Activated T-cell treated with anti-CD3 and anti-CD28 coated beads, Interleukin-2, amount 50 U/mL, for 24 hours (primary cell): ENCODE measurements around the gene LGI1.
"Not testable (repeated sequence)": the region's sequence is repeated elsewhere in the genome, so short reads cannot be mapped to it uniquely, and the experiment has no call there.

Source experiments
- DNase-seq: peaks from one replicate; pipeline ENCODE4 v3.0.0-alpha.2; 2020
- H3K27ac Mint-ChIP-seq: 2 replicates; pipeline ENCODE4 v1.8.0; 2020; ENCODE audit warnings: mild to moderate bottlenecking, mixed read lengths
- H3K27me3 Mint-ChIP-seq: 2 replicates; pipeline ENCODE4 v1.8.0; 2020; ENCODE audit warnings: mixed read lengths
- H3K36me3 Mint-ChIP-seq: 2 replicates; pipeline ENCODE4 v1.8.0; 2020; ENCODE audit warnings: low read depth, mixed read lengths
- H3K4me1 Mint-ChIP-seq: 2 replicates; pipeline ENCODE4 v1.8.0; 2020; ENCODE audit warnings: low read depth, mixed read lengths
- H3K4me3 Mint-ChIP-seq: 2 replicates; pipeline ENCODE4 v1.8.0; 2020; ENCODE audit warnings: mild to moderate bottlenecking, moderate library complexity, mixed read lengths
- H3K9me3 Mint-ChIP-seq: 2 replicates; pipeline ENCODE4 v1.8.0; 2020; ENCODE audit warnings: mixed read lengths

Gene LGI1

GRCh38 chr10:93807371-93807770 lies 49.6 kb downstream of the LGI1 start:
- Mint-ChIP-seq H3K4me3 (no peak overlapping the region), H3K4me1 (no peaks in the 10 kb centered on the region), H3K27me3 (peaks cover 35% of the 10 kb centered on the region), H3K9me3 (no peaks in the 10 kb centered on the region), H3K27ac (no peak overlapping the region), H3K36me3 (no peaks in the 10 kb centered on the region)
- DNase-seq = no peak

- DNase-seq = no peak
- Mint-ChIP-seq H3K27me3 (peaks cover 49% of the 10 kb centered on the region), H3K4me1 (peaks cover 7% of the 10 kb centered on the region), H3K9me3 (no peaks in the 10 kb centered on the region), H3K4me3 (no peak overlapping the region), H3K36me3 (no peaks in the 10 kb centered on the region), H3K27ac (no peak overlapping the region)
Measured at GRCh38 chr10:93812659-93813338, 55.1 kb downstream of the LGI1 start.

DNA sequence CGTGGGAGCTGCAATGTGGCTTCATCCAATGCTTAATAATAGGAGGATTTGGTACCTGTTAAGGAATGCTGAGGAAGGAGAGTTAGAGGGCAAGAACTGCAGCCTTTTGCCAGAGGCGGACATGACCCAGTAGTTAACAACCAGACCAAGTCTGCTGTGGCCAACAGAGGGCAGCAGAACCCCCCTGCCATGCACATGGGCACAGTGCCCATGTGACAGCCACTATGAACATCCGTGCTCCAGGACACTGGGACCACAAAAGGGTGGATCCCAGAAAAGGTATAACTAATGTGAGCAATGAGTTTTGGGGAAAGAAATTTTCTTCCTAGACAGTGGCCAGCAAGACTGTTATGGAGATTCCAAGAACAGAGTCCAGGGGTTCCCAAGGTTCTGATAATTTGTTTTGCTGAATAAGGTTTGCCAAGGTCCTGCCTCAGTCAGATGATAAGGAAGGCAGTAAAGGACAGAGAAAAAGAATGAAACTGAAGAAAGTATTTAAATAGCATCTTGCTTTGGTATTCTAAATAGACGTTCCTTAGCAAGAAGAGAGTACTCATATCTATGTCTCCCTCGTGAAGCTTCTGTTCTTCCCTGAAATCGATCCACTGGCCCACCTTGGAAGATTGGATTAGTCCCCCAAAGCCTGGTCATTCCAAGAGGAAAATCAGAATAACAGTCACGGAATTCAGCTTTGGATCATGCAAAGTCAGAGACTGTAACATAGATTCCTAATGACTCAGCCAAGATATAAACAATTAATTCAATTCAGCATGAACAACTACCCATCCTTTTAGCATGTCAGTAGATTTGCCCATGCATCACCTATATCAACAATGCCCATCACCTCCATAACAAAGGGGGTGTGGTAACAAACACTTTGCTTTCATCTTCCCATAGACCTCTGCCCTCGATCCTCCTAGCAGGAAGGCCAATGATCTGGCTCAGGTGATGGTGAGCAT lies 56.0 kb downstream of the LGI1 start:
- peaks cover 7% of the 10 kb centered on the region for H3K4me1 Mint-ChIP-seq
- no peak overlapping the region for H3K27ac Mint-ChIP-seq
- no peaks in the 10 kb centered on the region for H3K36me3 Mint-ChIP-seq
- no peaks in the 10 kb centered on the region for H3K9me3 Mint-ChIP-seq
- no peak overlapping the region for H3K4me3 Mint-ChIP-seq
- peaks cover 48% of the 10 kb centered on the region for H3K27me3 Mint-ChIP-seq
- peak; percentile 60 for DNase-seq

- DNase-seq = no peak
- no peaks in the 10 kb centered on the region for H3K9me3 Mint-ChIP-seq
- H3K4me1 Mint-ChIP-seq = peaks cover 7% of the 10 kb centered on the region
- peaks cover 58% of the 10 kb centered on the region for H3K27me3 Mint-ChIP-seq
- H3K4me3 Mint-ChIP-seq = no peak overlapping the region
- H3K36me3 Mint-ChIP-seq = no peaks in the 10 kb centered on the region
- no peak overlapping the region for H3K27ac Mint-ChIP-seq
Measured at GRCh38 chr10:93815304-93816096, 57.8 kb downstream of the LGI1 start.

DNA sequence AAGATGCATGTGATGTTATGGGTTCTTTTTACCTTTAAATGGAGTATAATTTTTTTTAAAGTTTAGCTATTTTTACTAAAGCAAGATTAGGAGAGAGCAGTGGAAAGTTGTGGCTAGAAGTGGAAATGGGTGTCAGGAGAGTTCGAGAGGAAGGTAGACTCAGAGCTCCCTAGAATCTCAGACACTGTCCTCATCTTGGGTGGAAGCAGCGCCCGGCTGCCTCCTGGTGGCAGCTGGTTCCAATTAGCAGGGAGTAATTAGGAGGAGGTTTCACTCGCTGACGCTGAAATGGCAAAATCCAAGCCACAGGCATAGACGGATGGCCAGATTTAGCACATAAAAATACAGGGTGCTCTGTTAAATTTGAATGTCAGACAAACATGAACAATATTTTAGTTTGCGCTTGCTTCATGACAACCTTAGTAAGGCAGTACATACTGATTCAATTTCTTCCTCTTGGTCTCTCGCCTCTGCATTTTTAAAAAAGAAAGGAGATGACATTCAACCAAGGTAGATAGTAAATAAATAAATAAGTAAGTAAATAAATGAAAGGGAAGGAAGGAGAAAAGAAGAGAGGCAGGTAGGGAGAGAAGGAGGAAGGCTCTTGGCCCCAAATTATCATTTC lies 58.5 kb downstream of the LGI1 start:
- peak; percentile 40 for DNase-seq

GRCh38 chr10:93818086-93818485 lies 60.4 kb downstream of the LGI1 start:
- H3K27me3 Mint-ChIP-seq = peaks cover 51% of the 10 kb centered on the region
- DNase-seq = no peak
- no peak overlapping the region for H3K4me3 Mint-ChIP-seq
- H3K36me3 Mint-ChIP-seq = no peaks in the 10 kb centered on the region
- H3K27ac Mint-ChIP-seq = no peak overlapping the region
- H3K4me1 Mint-ChIP-seq = peaks cover 7% of the 10 kb centered on the region
- no peaks in the 10 kb centered on the region for H3K9me3 Mint-ChIP-seq

More for the DNA sequence above, 58.5 kb downstream of the LGI1 start:
- Mint-ChIP-seq H3K4me1 (peaks cover 7% of the 10 kb centered on the region), H3K27me3 (peaks cover 56% of the 10 kb centered on the region), H3K36me3 (no peaks in the 10 kb centered on the region), H3K4me3 (no peak overlapping the region), H3K9me3 (no peaks in the 10 kb centered on the region), H3K27ac (no peak overlapping the region)

DNA sequence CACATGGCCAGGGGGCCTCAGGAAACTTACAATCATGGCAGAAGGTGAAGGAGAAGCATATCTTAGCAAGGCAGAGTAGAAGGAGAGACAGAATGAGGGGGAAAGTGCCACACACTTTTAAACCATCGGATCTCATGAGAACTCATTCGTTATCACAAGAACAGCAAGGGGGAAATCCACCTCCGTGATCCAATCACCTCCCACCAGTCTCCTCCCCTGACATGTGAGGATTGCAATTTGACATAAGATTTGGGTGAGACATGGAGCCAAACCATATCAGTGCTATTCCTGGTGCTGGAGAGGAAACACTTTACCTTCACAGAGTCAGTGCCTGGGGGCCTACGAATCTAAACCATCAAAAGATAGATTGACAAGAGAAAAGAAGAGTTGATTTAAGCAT lies 61.8 kb downstream of the LGI1 start:
- no peak for DNase-seq
- no peaks in the 10 kb centered on the region for H3K9me3 Mint-ChIP-seq
- no peaks in the 10 kb centered on the region for H3K36me3 Mint-ChIP-seq
- no peak overlapping the region for H3K27ac Mint-ChIP-seq
- peaks cover 7% of the 10 kb centered on the region for H3K4me1 Mint-ChIP-seq
- no peak overlapping the region for H3K4me3 Mint-ChIP-seq
- peaks cover 41% of the 10 kb centered on the region for H3K27me3 Mint-ChIP-seq

DNA sequence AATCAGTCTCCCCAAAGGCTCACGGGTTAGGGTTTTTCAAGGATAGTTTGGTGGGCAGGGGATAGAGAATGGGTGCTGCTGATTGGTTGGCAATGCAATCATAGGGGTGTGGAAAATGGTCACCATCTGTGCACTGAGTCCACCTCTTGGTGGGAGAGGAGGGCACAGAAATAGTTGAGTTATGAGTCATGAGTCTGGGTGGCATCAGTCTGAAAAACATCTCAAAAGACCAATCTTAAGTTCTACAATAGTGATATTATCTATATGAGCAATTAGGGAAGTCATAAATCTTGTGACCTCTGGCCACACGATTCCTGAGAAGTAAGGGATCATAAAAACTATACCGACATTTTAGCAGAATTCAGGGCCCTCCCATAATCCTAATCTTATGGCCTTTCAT lies 62.7 kb downstream of the LGI1 start:
- Mint-ChIP-seq H3K36me3 (no peaks in the 10 kb centered on the region), H3K4me1 (peaks cover 5% of the 10 kb centered on the region), H3K4me3 (no peak overlapping the region), H3K27me3 (peaks cover 37% of the 10 kb centered on the region), H3K9me3 (no peaks in the 10 kb centered on the region), H3K27ac (no peak overlapping the region)
- DNase-seq = no peak

DNA sequence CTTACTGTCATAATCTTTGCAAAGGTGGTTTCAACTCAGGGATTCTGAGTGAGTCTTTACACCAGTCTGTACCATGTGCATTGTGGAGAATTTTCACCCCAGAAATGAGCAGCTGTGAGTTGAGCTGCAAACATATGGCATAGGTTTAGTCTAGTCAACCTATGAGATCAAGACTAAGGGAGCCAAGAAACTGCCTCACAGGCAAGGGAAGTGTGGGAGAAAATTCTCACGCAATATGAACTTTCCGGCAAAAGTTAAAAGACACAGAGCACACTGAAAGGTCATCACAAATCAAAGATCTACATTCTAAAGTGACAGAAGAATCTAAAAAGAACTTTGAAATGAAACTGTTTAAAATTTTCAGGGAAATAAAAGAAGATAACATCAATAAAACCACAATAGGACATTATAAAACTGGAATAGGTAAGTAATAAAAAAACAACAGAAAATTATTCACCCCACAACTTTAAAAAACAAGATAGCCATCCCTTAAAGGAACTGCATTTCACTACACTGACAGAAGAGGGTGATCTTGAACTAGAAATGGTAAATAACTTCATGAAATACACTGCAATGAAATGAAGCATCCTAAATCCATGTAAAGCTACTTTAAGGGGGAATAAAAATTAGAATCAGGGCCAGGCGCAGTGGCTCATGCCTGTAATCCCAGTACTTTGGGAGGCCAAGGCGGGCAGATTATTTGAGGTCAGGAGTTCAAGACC lies 63.5 kb downstream of the LGI1 start:
- H3K27me3 Mint-ChIP-seq = peaks cover 30% of the 10 kb centered on the region
- H3K4me3 Mint-ChIP-seq = no peak overlapping the region
- no peak overlapping the region for H3K27ac Mint-ChIP-seq
- peaks cover 1% of the 10 kb centered on the region for H3K4me1 Mint-ChIP-seq
- DNase-seq = no peak
- H3K9me3 Mint-ChIP-seq = no peaks in the 10 kb centered on the region
- no peaks in the 10 kb centered on the region for H3K36me3 Mint-ChIP-seq

DNA sequence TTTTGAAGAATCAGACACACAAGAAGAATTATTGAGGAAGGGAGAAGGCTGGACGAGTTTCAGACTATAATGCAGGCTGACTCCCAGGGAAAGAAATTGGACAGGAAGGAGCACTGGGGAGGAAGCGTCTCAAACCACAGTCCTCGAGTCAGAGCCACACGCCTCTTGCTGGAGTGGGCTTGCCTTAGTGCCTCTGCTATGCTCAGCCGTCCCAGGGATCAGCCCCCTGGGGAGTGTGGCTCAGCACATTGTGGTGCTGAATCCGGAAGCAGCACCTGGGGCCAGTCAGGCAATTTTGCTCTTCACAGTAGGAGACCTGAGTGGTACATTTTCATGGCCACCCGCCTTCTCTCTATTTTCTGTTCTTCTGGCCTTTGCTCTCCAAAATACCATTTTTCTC lies 68.6 kb downstream of the LGI1 start:
- no peaks in the 10 kb centered on the region for H3K9me3 Mint-ChIP-seq
- H3K27ac Mint-ChIP-seq = no peak overlapping the region

GRCh38 chr10:93827056-93827804 lies 69.5 kb downstream of the LGI1 start:
- DNase-seq = no peak
- no peaks in the 10 kb centered on the region for H3K27me3 Mint-ChIP-seq
- H3K36me3 Mint-ChIP-seq = no peaks in the 10 kb centered on the region
- H3K27ac Mint-ChIP-seq = no peak overlapping the region
- H3K4me3 Mint-ChIP-seq = no peak overlapping the region
- H3K4me1 Mint-ChIP-seq = peaks cover 3% of the 10 kb centered on the region
- no peaks in the 10 kb centered on the region for H3K9me3 Mint-ChIP-seq

More for the DNA sequence above, 68.6 kb downstream of the LGI1 start:
- no peaks in the 10 kb centered on the region for H3K27me3 Mint-ChIP-seq
- H3K4me1 Mint-ChIP-seq = peaks cover 3% of the 10 kb centered on the region
- DNase-seq = no peak
- no peak overlapping the region for H3K4me3 Mint-ChIP-seq
- no peaks in the 10 kb centered on the region for H3K36me3 Mint-ChIP-seq

- not testable (repeated sequence) for H3K9me3 Mint-ChIP-seq, H3K4me1 Mint-ChIP-seq, H3K4me3 Mint-ChIP-seq, H3K27ac Mint-ChIP-seq, H3K36me3 Mint-ChIP-seq, H3K27me3 Mint-ChIP-seq, DNase-seq
Measured at GRCh38 chr10:93831065-93831464, 73.3 kb downstream of the LGI1 start.

- Mint-ChIP-seq H3K9me3 (peaks cover 5% of the 10 kb centered on the region), H3K4me1 (no peaks in the 10 kb centered on the region), H3K36me3 (no peaks in the 10 kb centered on the region), H3K27me3 (peaks cover 7% of the 10 kb centered on the region), H3K4me3 (no peak overlapping the region), H3K27ac (no peak overlapping the region)
- no peak for DNase-seq
Measured at GRCh38 chr10:93835770-93836169, 78.0 kb downstream of the LGI1 start.
